Hematopoietic multipotent progenitor cell treated with erythropoietin and hydrocortisone succinate and interleukin-3 and kit ligand, for 8 days (in vitro differentiated cells): ENCODE data around the gene C16orf74.

Source experiments
- DNase-seq: peaks from one replicate; pipeline ENCODE4 v3.0.0-alpha.2; 2015

C16orf74 gene

DNA sequence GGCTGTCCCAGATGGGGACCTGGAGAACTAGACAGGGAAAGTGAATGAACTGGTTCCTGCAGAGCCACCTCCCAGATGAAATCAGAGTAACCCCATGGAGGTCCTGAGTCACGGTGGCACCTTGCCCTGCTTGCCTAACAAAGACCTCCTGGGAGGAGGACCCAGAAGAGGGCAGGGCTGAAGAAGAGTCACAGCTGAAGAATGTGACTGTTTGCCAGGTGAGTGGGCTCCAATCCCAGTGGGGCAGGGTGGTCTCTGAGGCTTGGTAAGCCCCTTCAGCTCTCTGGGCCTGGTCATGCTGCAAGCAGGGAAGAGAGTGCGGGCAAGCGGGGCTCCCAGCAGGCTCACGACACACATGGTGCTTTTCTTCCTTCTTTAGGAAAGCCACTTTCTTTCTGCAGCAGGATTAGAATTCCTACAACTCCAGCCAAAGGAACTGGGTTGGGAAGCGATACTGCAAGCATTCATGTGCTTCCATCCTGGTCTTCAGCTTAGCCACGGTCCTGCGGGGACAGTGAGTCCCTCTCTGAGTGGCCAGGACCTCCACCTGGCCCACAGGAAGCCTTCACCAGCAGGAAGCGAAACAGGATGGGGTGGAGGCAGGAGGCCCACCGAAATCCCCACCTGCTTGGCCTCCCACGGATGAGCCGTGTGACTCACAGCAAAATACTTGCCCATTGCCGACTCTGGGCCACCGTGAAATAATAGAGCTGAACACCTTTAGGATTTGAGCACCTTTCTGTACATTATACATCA is 4.3 kb downstream of the C16orf74 start:
- DNase-seq, result no peak

- no peak for DNase-seq
Measured at GRCh38 chr16:85738923-85739715, 11.8 kb downstream of the C16orf74 start.

GRCh38 chr16:85736921-85737320 is 14.0 kb downstream of the C16orf74 start:
- no peak for DNase-seq

- DNase-seq, result no peak
Measured at GRCh38 chr16:85735946-85736345, 14.9 kb downstream of the C16orf74 start.

DNA sequence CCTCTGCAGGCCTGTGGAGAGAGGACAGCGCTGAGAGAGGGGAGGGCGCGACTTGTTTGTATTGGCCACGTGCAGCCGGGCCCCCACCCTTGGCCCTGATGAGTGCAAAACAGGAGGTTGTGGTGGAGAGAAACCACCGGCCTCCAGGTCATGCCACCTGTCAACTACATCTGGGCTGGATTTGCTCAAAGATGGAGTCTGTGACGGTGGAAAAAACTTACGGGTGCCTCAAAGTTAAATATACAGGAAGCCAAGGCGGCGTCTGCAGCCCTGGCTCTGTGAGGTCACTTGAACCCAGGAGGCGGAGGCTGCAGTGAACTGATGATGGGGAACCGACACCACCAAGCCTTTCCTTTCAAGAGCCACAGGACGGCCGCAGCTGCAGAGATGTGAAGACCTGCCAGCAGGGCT is 15.7 kb downstream of the C16orf74 start:
- no peak for DNase-seq

DNA sequence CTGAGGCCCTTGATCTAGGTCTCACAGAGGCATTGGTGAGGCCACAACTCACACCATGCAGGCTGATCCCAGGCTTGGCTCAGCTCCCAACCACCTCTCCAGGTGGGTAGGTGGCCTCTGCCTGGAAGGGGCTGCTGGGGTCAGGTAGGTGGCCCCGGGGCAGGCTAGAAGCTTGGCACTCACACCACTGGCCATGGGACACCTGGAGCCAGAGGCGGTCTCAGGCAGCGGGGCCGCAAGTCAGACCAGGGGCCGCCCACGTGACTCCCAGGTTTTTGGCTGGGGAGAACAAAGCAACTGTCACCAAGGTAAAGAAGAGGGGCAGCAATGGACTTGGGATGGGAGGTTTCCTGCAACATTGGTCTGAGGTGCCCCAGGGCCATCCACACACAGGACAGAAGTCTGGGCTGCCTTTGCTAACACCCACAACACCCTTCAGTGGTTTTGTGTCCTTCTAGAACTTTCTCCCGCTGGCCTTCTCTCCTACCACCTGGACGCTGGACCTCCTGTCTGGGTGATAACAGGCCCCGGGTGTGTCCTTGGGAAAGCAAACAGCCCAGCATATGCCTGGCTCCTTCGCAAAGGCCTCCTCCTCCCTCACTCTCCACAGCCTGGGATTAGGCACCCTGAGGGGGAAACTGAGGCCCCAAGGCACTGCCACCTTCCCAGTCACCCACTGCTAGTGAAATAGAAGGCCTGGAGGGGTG is 16.4 kb downstream of the C16orf74 start:
- no peak for DNase-seq

DNA sequence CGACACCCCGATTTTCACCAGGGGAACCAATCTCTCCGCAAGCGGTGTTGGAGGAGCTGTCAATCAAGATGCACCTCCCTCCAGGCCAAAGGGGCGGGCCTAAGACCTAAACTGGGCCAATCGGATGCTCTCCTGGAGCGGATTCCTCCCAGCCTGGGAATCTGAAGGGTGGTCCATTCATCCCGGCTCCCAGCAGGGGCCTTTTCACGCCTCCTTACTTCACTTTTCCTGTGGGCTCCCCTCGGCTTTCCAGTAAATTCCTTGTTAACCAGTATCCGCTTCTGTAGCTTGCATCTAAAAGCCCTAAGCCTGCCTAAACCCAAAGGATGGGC is 17.1 kb downstream of the C16orf74 start:
- no peak for DNase-seq

- peak; percentile 23 for DNase-seq
Measured at GRCh38 chr16:85733155-85733838, 17.6 kb downstream of the C16orf74 start.

- no peak for DNase-seq
Measured at GRCh38 chr16:85731179-85731578, 19.7 kb downstream of the C16orf74 start.

DNA sequence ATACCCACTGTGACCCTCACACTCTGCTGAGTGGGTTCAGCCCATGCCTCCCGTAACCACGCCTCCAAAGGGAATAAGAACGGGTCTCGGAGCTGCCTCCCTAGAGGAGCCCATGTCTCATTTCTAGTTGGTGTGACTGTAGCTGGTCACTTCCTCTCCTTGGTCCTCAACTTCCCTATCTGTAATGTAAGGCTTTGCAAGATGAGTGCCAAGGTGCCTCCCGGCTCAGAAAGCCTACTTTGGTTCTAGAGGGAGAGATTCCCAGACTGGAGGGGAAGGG is 20.8 kb downstream of the C16orf74 start:
- no peak for DNase-seq

DNA sequence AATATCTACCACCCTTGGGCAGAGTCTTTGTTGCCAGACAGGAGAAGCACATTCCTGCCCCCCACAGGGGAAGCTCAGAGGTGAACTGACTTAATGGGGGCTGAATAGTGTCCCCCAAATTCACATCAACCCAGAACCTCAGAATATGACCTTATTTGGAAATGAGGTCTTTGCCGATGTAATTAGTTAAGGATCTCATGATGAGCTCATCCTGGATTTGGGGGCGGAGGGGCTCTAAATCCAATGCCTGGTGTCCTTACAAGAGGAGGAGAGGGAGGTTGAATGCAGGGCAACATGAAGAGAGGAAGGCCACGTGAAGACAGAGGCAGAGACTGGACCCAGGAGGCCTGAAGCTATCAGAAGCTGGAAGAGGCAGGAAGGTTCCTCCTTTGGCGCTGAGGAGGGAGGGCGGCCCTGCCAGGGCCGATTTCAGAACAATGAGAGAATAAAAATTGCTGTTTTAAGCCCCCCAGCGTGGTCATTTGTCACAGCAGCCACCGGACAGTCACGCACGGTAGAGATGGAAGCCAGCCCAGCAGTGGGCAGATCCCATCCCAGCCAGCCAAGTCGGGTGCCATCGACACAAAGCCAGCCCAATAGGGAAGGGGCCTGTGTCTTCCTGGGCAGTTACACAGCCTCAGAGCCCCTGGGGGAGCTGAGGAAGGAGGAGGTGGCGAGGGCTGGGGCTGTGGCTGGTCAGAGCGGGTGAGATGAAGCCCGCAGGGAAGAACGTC is 21.3 kb downstream of the C16orf74 start:
- no peak for DNase-seq

DNA sequence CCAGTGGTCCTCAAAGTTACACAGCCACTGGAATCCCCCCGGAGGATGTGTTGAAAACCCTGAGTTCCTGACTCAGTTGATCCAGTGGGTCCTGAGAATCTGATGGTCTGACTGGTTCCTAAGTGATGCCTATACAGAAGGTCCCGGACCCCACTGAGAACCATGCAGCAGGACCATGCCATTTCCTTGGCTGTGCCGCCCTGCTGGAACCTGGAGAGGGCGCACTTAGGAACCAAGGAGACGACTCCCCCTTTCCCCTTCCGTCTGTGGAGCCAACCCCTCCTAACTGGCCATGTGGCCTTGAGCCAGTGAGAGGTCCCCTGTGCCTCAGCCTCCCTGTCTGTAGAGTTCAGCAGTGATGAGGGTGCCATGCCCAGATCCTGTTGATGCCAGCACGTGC is 22.0 kb downstream of the C16orf74 start:
- DNase-seq, result no peak

GRCh38 chr16:85724936-85725335 is 26.0 kb downstream of the C16orf74 start:
- DNase-seq, result no peak

- DNase-seq, result no peak
Measured at GRCh38 chr16:85724126-85724879, 26.6 kb downstream of the C16orf74 start.

DNA sequence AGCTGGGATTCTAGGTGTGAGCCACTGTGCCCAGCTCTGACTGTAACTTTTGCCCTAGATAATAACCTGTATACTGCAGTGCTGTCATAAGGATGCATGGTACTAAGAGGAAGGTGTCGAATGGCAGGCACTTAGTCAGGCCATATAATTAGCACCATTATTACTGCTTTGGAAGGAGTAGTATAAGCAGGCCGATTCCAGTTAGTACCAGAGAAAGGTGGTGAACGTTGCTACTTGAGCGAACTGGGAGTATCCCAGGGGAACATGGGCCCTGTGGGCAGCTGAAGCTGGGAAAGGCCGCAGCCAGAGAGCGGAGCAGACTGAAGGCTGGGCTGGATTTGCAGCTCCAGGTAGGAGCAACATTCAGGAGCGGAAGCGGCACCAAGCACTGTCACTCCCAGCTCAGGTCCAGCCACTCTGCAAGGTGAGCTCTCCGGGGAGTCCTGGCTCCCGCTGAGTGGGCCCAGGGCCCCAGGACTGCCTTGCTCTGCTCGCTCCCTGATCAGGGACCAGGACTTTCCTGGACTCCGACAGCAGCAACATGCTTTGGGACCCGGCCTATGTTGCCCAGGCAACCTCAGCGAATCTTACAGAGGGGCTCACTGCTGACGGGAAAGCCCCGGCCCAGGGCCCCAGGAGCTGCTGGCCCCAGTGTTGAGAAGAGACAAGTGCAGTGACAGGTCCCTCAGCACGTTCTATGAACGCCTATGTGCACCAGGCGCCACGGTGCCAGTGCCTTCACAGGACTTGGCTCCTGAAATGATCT is 28.6 kb downstream of the C16orf74 start:
- DNase-seq, result no peak

- no peak for DNase-seq
Measured at GRCh38 chr16:85720302-85720637, 30.6 kb downstream of the C16orf74 start.

DNA sequence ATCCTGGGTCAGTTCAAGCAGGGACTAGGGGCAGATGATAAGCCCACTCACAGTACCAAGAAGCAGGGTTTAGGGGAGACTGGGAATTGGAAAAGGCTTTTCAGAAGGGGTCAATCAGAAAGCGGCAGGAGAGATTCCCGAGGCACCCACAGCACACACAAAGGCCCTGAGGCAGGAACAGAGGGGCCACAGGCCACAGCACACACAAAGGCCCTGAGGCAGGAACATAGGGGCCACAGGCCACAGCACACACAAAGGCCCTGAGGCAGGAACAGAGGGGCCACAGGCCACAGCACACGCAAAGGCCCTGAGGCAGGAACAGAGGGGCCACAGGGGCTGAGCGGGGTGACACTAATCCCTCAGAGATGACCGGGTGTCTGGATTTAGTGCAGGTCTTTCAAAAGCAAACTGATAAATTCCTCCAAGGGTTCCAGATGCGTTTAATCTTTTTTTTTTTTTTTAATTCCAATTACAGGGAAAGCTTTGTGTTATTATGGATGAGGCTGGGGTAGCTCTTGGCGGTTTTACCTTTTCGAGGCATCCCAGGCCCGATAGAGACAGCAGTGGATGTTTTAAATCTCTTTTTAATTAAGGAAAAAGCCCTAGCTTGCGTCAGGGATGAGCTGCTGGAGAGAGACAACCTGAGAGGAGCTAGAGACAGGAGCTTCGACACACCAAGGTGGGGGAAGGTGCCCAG is 31.1 kb downstream of the C16orf74 start:
- DNase-seq, result no peak

DNA sequence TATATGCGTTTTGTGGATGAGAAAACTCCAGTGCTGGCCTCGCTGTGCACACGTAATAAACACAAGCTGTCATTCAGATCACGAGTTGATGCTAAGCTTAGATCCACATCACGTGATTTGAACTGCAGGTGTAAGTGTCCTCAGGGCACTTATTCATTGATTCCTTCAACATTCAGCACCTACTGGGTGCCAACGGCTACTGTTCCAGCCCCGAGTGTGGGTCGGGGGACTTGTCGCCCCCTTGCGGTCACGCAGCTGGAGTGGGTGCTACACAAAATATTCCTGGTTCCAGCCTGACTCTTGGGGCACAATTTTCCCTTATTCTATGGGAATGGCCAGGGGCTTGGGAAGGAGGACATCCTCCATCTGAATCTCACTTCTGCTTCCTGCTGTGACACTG is 32.2 kb downstream of the C16orf74 start:
- no peak for DNase-seq

- DNase-seq, result no peak
Measured at GRCh38 chr16:85718153-85718477, 32.8 kb downstream of the C16orf74 start.

DNA sequence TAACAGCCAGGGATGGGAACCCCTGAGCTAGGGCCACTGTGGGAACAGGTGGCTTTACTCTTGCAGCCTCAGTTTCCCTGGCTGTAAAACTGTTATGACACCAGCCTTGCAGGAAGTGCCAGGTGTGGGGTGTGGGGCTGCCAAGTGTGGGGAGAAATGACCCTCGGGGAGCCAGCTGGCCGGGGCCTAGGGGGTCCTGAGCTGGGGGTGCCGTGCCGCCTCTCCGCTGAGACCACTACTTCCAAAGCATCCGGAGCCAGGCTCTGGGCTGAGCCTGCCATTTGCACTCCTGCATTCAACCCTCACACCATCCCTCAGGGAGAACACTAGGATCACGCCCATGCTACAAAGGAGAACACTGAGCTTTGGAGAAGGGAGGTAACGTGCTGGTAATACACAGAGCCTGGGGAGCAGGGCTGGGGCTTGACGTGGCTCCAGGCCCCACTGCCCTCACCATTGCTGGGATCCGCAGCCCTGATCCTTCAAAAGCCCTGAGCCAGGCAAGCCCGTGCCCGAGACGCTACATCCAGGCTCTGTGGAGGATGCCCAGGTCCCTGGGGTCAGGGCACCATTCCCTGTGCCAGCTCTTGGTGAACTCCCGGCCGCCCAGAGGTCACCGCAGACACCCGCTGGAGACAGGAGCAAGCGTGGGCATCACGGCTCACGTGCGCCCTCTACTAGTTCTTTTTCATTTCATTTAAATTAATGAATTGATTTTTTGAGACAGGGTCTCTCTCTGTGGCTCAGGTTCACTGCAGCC is 33.3 kb downstream of the C16orf74 start:
- peak; percentile 78 for DNase-seq
